Measurements from ENCODE around the gene SELENOO.

The SELENOO gene

GRCh38 chr22:50180727-50181521, 19.9 kb upstream of the SELENOO start:
- Histone ChIP-seq H3K4me1 (no peaks in the 10 kb centered on the region), H3K36me3 (no peaks in the 10 kb centered on the region), H3K4me3 (ENCODE audit: low read depth, low read length) (no peak overlapping the region), H3K27me3 (no peaks in the 10 kb centered on the region), H3K9me3 (no peaks in the 10 kb centered on the region)
- DNase-seq, result no peak
- TF ChIP-seq CTCF (IDR thresholded peaks at IDR 0.05; ENCODE audit: low read depth, low read length), result no peak

GRCh38 chr22:50182176-50183081, 18.4 kb upstream of the SELENOO start:
- Histone ChIP-seq H3K4me1 (peaks cover 3% of the 10 kb centered on the region; the same call in 1 of the 2 replicates), H3K36me3 (no peaks in the 10 kb centered on the region; the same call in 1 of the 2 replicates), H3K4me3 (ENCODE audit: low read depth, low read length) (no peak overlapping the region), H3K9me3 (no peaks in the 10 kb centered on the region), H3K27me3 (no peaks in the 10 kb centered on the region)
- no peak for TF ChIP-seq CTCF (IDR thresholded peaks at IDR 0.05; ENCODE audit: low read depth, low read length)
- no peak for DNase-seq

GRCh38 chr22:50183141-50183971, 17.5 kb upstream of the SELENOO start:
- H3K4me1 ChIP-seq, result peaks cover 3% of the 10 kb centered on the region; the same call in 1 of the 2 replicates
- no peaks in the 10 kb centered on the region for H3K27me3 ChIP-seq
- no peaks in the 10 kb centered on the region for H3K9me3 ChIP-seq
- H3K36me3 ChIP-seq, result no peaks in the 10 kb centered on the region; the same call in 1 of the 2 replicates
- no peak for DNase-seq
- no peak overlapping the region for H3K4me3 ChIP-seq (ENCODE audit: low read depth, low read length)
- no peak for TF ChIP-seq CTCF (IDR thresholded peaks at IDR 0.05; ENCODE audit: low read depth, low read length)

- H3K4me3 ChIP-seq (ENCODE audit: low read depth, low read length), result no peak overlapping the region
- no peak for TF ChIP-seq CTCF (IDR thresholded peaks at IDR 0.05; ENCODE audit: low read depth, low read length)
- no peaks in the 10 kb centered on the region for H3K27me3 ChIP-seq
- H3K36me3 ChIP-seq, result no peaks in the 10 kb centered on the region; the same call in 1 of the 2 replicates
- H3K9me3 ChIP-seq, result no peaks in the 10 kb centered on the region
- H3K4me1 ChIP-seq, result peaks cover 7% of the 10 kb centered on the region
- DNase-seq, result no peak
Observed at GRCh38 chr22:50184004-50184901, 16.6 kb upstream of the SELENOO start.

- H3K36me3 ChIP-seq, result no peaks in the 10 kb centered on the region; the same call in 1 of the 2 replicates
- H3K4me1 ChIP-seq, result peaks cover 14% of the 10 kb centered on the region
- H3K4me3 ChIP-seq (ENCODE audit: low read depth, low read length), result no peak overlapping the region
- DNase-seq, result no peak
- H3K9me3 ChIP-seq, result no peaks in the 10 kb centered on the region
- no peaks in the 10 kb centered on the region for H3K27me3 ChIP-seq
- TF ChIP-seq CTCF (IDR thresholded peaks at IDR 0.05; ENCODE audit: low read depth, low read length), result no peak
Observed at GRCh38 chr22:50184902-50185374, 15.9 kb upstream of the SELENOO start.

Data from BE2C (cell line).